ENCODE results near the gene NGF.
"Not testable (repeated sequence)": the region's sequence is repeated elsewhere in the genome, so short reads cannot be mapped to it uniquely, and the experiment has no call there.

The NGF gene

DNA sequence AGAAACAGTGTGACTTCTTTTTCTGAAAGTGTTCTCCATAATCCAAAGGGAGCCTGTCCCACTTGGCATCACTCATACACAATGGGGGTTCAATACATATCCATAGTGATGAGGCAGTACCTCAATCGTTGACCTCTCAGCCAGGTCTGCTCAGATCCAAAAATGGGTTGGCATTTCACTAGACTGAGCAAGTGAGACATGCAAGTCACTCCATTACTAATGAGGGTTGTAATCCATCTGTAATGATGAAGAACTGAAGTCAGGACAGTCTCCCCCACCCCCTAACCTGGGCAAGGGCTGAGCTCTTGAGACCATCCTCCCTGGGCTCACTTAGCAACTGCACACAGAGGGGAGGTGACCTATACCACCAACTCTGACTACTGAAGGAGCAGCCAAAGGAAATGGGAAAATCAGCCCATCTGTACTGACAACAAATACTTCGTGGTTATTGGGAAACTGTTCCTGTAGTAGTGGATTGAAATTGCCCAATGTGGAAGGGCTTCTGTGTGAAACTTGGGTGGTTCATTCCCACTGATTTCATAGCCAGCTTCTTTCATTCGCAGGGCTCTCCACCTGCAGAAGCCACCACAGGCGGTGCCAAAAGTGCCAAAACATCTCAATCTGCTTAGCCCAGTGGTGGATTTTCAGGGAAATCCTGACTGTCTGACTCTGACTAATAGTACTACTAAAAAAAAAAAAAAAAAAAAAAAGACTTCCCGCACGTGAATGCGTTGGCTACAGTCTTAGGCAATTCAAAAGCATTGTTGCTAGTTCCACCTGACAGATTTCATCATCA lies 5.0 kb downstream of the NGF start:
- peak; percentile 42 to 60 for DNase-seq

GRCh38 chr1:115331558-115332331 lies 6.3 kb downstream of the NGF start:
- DNase-seq = no peak

DNA sequence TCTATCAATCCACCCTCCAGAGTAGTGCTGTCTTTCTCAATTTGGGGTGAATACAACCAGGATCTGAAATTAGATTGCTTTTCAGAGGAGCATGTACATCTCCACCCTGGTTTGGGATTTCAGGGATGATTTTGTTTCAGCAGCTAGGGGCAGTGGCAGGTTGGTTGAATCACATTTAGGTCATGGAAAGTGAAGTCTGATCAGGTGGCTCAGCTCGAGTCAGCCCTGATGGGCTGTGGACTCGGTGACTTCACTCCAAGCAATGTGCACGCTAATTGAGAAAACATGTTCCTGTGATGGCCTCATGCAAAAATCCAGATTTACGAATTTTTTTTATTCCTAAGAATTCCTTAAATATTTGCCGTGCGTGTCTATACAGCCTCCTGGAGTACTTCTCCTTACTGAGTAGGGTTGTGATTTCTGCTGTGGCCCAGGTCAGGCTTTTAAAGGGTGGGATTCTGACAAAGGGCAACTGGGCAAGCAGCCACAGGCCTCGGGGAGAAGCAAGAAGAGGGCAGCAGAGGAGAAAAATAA lies 7.5 kb downstream of the NGF start:
- DNase-seq = no peak

DNA sequence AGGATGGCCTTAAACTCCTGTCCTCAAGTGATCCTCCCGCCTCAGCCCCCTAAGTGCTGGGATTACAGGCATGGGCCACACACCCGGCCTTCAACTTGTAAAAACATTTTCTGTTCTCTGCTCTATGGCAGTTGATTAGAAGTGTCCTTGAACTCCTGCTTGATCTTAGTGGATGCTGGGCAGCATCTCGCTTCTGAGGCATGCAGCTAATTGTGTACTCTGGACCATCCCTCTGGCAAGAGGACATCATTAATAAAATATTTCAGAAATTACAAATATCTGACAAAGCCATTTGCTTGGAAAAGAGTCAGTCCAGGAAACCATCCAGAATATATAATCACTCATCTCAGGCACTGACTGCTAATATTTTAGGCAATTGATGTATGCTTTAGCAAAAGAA lies 8.1 kb downstream of the NGF start:
- DNase-seq = no peak

GRCh38 chr1:115327270-115327669 lies 10.8 kb downstream of the NGF start:
- DNase-seq = no peak

- no peak for DNase-seq
These were observed 11.6 kb downstream of the NGF start for GRCh38 chr1:115326419-115326818.

GRCh38 chr1:115325874-115326273 lies 12.2 kb downstream of the NGF start:
- DNase-seq = no peak

DNA sequence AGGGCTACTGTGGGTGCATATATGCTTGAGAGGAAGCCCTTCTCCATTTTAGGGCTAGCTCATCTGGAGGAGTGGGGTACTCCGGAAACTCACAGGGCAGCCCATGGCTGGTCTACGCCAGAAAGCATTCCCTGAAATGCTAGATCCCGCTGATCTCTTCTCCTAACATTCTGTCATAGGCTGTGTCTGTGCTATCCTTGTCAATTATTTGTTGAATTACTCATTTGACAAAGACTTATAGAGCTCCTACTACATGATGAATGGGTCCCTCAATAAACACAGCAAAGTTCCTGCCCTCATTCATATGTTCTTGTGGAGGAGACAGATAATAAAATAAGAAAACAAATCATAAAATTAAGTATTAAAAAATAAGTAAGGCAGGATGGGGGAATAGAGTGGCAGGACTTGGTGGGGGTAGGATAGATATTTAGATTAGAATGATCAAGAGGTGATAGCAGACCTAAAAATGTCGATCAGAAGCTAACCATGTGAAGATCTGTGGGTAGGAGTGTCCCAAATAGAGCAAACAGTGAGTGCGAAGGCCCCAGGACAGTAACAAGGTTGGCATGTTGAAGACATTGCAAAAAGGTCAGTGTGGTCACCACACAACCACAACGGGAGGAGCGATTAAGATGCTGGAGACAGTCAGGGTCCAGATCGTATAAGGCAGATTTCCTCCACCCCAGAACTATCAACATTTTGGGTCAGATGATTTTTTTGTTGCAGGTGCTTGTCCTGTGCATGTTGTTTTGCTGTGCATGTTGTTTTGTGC lies 13.2 kb downstream of the NGF start:
- no peak for DNase-seq

- no peak for DNase-seq
These were observed 14.6 kb downstream of the NGF start for GRCh38 chr1:115323366-115324004.

DNA sequence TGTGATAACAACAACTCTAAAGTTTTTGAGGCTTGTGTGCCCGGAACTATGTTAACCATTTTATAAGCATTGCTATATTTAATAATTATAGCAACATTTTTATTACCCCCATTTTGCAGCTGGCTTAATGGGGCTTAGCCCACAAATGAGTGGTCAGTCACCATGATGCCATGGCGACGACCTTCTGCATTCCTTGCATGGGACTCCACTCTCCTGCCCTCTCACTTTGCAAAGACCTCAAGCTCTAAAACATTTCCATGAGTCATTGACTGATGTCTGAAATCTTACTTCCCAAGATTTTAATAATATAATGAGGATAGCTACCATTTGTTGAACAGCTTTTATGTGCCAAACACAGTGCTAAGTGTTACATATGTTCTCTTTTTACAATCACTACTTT lies 15.4 kb downstream of the NGF start:
- DNase-seq = no peak

DNA sequence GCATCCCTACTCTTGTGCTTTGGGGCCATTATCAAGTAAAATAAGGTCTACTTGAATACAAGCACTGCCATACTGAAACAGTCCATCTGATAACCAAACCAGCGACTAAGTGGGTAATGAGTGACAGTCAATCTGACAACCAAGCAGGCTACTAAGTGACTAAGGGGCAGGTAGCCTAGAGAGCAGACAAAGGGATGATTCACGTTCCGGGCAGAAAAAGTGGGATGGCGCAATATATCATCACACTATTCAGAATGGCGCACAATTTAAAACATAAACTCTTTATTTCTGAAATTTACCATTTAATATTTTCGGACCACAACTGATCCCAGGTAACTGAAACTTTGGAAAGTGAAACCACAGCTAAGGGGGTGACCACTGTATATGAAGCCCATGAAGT lies 17.7 kb downstream of the NGF start:
- no peak for DNase-seq

- no peak for DNase-seq
These were observed 18.3 kb downstream of the NGF start for GRCh38 chr1:115319706-115320105.

GRCh38 chr1:115317101-115318012 lies 20.7 kb downstream of the NGF start:
- DNase-seq = no peak

DNA sequence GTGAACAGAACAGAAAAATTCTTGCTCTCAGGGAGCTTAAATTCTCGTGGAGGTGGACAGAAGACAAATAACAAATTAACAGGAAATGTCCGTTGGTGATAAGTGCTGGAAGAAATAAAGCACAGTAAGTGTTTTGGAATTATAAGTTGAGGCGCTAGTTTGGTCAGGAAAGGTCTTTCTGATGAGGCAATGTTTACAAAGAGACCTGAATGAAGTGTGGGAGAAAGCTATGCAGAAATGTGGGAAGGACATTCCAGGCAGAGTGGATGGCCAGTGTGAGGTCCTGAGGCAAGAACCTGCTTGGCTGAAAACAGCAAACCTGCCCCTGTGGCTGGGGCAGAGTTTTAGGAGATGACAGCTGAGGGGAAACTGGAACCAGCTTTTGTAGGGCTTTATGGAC lies 23.3 kb downstream of the NGF start:
- no peak for DNase-seq

DNA sequence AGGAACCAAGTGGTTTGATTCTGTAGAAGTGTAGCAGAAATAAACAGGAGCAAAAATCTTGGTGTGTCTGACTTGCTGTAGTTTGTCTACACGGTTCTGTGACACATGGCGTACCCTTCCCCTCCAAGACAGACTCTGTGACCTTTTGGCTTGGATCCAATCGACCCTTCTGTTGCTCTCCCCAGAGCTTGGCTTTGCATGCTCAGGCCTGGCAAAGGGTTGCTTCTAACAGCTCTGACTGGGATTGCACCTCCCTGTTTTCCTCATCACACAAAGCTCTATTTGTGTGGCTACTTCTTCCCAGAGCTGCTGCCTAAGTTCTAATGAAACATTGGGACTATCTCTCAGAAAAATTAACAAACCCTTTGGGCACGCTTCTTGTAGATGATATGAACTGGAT lies 24.0 kb downstream of the NGF start:
- no peak for DNase-seq

DNA sequence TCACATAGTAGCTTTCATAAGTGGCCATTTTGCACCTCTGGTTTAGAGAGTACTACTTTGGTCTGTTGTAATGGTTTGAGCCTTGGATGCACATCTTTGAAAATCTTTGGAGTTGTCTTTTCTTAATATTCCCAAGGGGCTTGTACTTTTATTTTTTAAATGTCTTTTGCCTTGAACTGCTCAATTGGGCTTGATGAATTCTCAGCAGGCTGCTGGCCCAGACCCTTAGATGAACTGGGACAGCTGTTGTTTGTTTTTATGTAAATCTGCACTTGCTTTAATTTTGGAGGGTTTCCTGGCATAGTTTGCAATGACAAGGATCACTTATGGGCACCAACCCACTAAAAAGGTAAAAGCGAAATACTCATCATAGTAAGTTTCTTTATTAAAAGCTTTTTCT lies 24.9 kb downstream of the NGF start:
- no peak for DNase-seq

- DNase-seq = no peak
These were observed 25.3 kb downstream of the NGF start for GRCh38 chr1:115312742-115313141.

- DNase-seq = no peak
These were observed 26.5 kb downstream of the NGF start for GRCh38 chr1:115311474-115311989.

DNA sequence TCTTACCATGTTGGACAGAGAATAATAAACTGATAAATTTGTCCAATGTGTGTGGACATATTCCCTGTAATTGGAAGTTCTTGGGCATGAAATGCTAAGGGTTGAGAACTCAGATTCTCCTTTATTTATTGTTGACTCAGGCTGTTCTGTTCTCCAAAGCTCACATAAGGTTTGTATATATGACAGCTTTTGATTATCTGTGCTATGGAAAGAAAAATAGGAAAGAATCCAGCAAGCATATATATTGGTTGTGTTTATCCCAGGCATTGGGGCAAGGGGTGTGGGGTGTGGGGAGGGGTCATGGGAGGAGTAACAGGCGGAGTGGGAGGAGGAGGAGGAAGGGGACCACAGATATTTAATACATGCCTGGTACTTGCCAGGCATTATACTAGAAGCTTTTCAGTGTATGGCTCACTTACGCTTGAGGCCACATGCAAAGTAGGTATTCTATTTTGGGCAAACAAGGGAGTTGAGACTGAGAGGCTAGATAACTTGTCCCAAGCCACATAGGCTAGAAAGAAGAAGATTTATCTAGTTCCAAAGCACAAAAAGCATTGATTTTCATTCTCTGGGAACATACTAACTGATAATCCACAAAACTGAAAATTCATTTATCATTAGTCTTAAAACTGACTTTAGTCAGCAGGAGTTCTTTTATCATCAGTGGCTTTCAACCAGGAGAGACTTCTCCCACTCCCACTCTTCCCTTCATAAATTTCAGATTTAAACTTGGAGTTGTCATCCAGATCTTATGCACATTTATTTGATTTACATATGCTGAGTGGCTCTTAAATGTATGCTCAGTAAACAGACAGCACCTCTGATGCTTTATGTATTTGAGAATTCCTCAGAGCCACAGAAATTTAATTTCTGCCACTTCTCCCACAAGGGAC lies 27.2 kb downstream of the NGF start:
- DNase-seq = no peak

GRCh38 chr1:115309504-115309903 lies 28.5 kb downstream of the NGF start:
- DNase-seq = not testable (repeated sequence)

Data from inflammatory macrophage treated with lipopolysaccharide for 1 hour (primary cell).